ENCODE measurements around the gene FAM98B. TPM values are rescaled to one million over a fixed set of nuclear protein-coding genes. Genes with fewer than 3 reads are reported as not detected.

Gene FAM98B
- total RNA-seq, 1 experiment from 2014 or later = 20.5 TPM

GRCh38 chr15:38490242-38490922 lies 36.5 kb downstream of the FAM98B start:
- no peak for DNase-seq
- TF ChIP-seq CTCF (IDR thresholded peaks at IDR 0.05; ENCODE audit: unreplicated experiment) = no peak
- intact Hi-C loops (cut with micrococcal nuclease; ENCODE audit: unreplicated experiment) = no loop called here
- no peaks in the 10 kb centered on the region for H3K36me3 Mint-ChIP-seq (ENCODE audit: insufficient read depth, unreplicated experiment)
- no peak overlapping the region for H3K4me3 Mint-ChIP-seq (ENCODE audit: low read depth, unreplicated experiment)
- no peak overlapping the region for H3K27ac Mint-ChIP-seq (ENCODE audit: unreplicated experiment)
- no peaks in the 10 kb centered on the region for H3K27me3 Mint-ChIP-seq (ENCODE audit: unreplicated experiment)
- CTCF ChIA-PET = interaction anchor here (0.6 to 0.8 kb wide), 2 partner anchors 9 to 375 kb away, joined by 3 read pairs; no protein-coding TSS in a partner anchor
- no TSS peak for BruUV-seq (replicated peaks)
- no peaks in the 10 kb centered on the region for H3K4me1 Mint-ChIP-seq (ENCODE audit: low read depth, unreplicated experiment)
- H3K9me3 Mint-ChIP-seq (ENCODE audit: low read depth, unreplicated experiment) = no peaks in the 10 kb centered on the region

DNA sequence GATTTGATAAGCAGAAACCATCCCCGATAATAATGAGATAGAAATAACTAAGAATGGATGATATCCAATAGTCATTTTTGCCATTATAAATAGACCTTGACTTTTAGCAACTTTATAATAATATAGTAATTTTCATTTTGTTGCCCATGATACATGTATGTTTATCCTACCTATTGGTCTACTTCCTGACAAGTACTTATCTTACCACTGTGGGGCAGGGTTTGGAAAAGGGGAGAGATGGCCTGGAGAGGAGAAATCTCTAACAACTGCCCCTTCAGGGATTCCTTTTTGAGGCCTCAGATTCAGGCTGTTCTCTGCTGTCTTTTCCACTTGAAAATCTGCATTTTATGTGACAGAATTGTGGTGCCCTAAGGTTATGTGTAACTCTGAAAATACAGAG lies 42.2 kb downstream of the FAM98B start:
- no TSS peak for BruUV-seq (replicated peaks)
- DNase-seq = no peak
- H3K4me3 Mint-ChIP-seq (ENCODE audit: low read depth, unreplicated experiment) = no peak overlapping the region
- no peak overlapping the region for H3K27ac Mint-ChIP-seq (ENCODE audit: unreplicated experiment)
- CTCF ChIA-PET = no interaction called here
- no peaks in the 10 kb centered on the region for H3K9me3 Mint-ChIP-seq (ENCODE audit: low read depth, unreplicated experiment)
- no peak for TF ChIP-seq CTCF (IDR thresholded peaks at IDR 0.05; ENCODE audit: unreplicated experiment)
- intact Hi-C loops (cut with micrococcal nuclease; ENCODE audit: unreplicated experiment) = no loop called here
- peaks cover 5% of the 10 kb centered on the region for H3K36me3 Mint-ChIP-seq (ENCODE audit: insufficient read depth, unreplicated experiment)
- H3K27me3 Mint-ChIP-seq (ENCODE audit: unreplicated experiment) = no peaks in the 10 kb centered on the region
- H3K4me1 Mint-ChIP-seq (ENCODE audit: low read depth, unreplicated experiment) = no peaks in the 10 kb centered on the region

DNA sequence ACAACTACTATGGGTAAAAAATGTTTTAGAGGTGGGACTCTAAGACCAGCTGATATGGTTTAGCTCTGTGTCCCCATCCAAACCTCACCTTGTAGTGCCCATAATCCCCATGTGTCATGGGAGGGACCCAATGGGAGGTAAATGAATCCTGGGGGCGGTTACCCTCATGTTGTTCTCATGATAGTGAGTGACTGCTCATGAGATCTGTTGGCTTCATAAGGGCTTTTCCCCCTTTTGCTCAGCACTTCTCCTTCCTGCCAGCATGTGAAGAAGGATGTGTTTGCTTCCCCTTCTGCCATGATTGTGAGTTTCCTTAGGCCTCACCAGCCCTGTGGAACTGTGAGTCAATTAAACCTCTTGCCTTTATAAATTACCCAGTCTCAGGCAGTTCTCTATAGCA lies 45.7 kb downstream of the FAM98B start:
- intact Hi-C loops (cut with micrococcal nuclease; ENCODE audit: unreplicated experiment) = no loop called here
- CTCF ChIA-PET = interaction anchor here (0.7 kb wide), 1 partner anchor 9 kb away, joined by 3 read pairs; no protein-coding TSS in a partner anchor
- Mint-ChIP-seq H3K4me3 (ENCODE audit: low read depth, unreplicated experiment) (no peak overlapping the region), H3K27ac (ENCODE audit: unreplicated experiment) (no peak overlapping the region), H3K4me1 (ENCODE audit: low read depth, unreplicated experiment) (no peaks in the 10 kb centered on the region), H3K27me3 (ENCODE audit: unreplicated experiment) (no peaks in the 10 kb centered on the region), H3K9me3 (ENCODE audit: low read depth, unreplicated experiment) (no peaks in the 10 kb centered on the region), H3K36me3 (ENCODE audit: insufficient read depth, unreplicated experiment) (peaks cover 5% of the 10 kb centered on the region)
- TF ChIP-seq CTCF (IDR thresholded peaks at IDR 0.05; ENCODE audit: unreplicated experiment) = no peak
- BruUV-seq (replicated peaks) = no TSS peak
- no peak for DNase-seq

DNA sequence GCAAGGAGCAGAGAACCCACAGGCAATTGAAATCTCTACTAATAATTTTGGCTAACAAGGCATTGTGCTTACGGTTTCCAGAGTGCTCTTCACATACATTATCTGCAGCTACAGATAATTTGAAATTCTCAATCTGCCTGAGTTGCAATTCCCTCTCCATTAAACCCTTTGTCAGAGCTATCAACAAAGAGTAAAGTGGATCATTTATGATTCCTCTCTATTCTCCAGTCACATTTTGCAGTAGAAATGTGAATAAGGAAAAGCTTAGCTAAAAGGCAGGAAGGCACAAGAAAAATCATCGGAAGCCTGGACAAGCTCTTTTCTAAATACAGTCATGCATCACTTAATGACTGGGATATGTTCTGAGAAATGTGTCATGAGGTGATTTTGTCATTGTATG lies 49.6 kb downstream of the FAM98B start:
- CTCF ChIA-PET = no interaction called here
- no peak for TF ChIP-seq CTCF (IDR thresholded peaks at IDR 0.05; ENCODE audit: unreplicated experiment)
- Mint-ChIP-seq H3K36me3 (ENCODE audit: insufficient read depth, unreplicated experiment) (no peaks in the 10 kb centered on the region), H3K27ac (ENCODE audit: unreplicated experiment) (no peak overlapping the region), H3K4me1 (ENCODE audit: low read depth, unreplicated experiment) (no peaks in the 10 kb centered on the region), H3K27me3 (ENCODE audit: unreplicated experiment) (no peaks in the 10 kb centered on the region), H3K4me3 (ENCODE audit: low read depth, unreplicated experiment) (no peak overlapping the region), H3K9me3 (ENCODE audit: low read depth, unreplicated experiment) (no peaks in the 10 kb centered on the region)
- no peak for DNase-seq
- no TSS peak for BruUV-seq (replicated peaks)
- intact Hi-C loops (cut with micrococcal nuclease; ENCODE audit: unreplicated experiment) = no loop called here
